Putamen (tissue), 1 donor: ENCODE data around the gene NSUN6.
A peak's percentile ranks its signal among the peaks of the same experiment; 100 is the strongest.

ENCODE experiments used
- DNase-seq: peaks from one replicate; pipeline ENCODE4 v3.0.0-alpha.2; 2016; ENCODE audit warnings: low spot score

NSUN6 gene

DNA sequence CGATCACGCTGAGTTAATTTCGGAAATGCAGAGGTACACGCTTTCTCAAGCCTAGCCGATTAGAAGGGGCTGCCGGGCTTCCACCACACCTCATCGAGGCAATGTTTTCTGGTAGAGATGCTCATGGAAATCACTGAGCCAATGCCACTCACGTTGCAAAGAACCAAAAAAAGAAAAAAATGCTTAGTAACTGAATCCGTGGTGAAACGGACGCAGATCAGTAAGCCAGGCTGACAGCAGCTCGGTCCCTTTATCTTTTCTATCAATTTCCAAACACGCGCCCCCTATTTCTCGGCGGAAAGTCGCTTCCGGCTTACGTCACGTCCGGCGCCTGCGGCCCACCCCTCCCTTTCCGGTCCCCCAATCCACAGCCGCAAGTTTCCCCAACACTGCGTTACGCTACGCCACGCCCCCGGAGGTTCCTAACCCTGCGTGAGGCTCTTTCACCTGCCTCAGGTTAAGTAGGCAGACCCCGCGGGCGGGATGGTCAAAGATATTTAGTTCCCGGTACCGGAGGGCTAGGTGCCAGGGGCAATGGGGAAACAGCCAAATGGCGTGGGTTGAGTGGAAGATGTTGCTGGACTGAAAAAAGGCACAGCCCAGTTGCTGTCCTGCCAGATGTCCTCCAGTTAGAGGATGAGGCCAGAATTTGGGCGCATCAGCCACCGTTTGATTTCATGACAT, at the start of gene NSUN6:
NSUN6 (minus strand) TSS at position 264 of the 684 bp plus-strand sequence. CDS start 384 bp downstream, outside the sequence.
- DNase-seq = peak; percentile 89

DNA sequence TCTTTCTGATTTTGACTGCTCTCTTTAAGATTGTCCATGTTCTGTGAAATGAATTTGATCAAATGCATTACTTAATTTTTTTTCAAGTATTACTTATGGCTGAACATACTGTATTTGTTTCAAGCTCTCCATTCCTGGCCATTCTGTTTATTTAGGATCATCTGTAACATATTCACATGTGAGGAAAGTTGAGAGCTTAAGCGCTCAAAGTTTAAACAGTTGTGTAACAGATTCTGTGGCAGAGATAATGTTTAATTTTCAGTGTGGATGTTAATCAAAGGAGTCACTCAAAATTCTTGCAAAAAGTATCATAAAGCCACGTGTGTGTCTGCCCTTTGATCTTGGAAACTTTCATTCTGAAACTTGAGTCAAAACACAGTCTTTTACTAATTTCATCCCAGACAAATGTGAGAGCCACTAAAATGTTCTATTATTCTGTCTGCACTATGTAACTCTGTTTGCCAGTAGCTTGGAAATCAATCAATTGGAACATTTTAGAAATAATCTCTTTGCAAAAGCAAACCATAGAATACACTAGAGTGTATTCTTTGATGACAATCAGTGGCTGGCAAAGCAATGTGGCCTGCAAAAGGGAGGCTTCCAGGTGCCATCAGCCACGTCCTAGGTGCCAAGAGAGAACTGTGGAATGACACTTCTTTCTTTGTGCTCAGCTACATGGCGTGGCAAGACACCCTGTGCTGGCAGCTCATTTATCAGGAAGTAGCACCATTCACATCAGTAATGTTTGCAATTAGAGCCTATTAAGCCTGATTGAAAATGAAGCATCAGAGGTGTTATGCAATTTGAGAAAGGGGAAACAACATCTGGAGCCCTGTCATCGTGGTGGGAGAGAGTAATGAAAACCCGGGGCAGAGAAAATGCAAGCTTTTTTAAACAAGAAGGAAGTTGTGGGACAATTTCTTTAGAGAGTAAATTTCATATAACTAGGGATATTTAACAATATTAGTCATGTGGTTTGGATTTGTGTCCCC, 48.8 kb upstream of the NSUN6 start:
- DNase-seq = no peak

- DNase-seq = no peak
These were observed 39.2 kb upstream of the NSUN6 start for GRCh38 chr10:18690541-18690940.

DNA sequence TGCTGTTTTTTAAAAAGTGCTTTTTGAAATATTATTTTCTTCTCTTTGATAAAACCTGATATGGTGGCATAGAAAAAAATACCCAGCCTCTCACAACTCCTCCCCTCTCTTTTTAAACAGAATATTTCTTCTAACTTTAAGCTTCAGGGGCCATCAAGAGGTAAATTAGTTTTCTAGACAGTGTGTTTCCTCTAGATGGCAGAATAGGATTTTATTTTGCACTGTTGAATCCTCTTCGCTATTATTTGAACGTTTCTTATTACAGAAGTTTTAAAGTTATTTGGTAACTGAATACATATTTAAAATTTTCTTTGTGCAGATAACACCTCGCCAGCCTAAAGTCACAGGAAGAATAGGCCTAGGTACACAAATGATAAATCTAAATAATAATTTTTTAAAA, 38.1 kb upstream of the NSUN6 start:
- no peak for DNase-seq

- no peak for DNase-seq
These were observed 36.3 kb upstream of the NSUN6 start for GRCh38 chr10:18687706-18688105.

DNA sequence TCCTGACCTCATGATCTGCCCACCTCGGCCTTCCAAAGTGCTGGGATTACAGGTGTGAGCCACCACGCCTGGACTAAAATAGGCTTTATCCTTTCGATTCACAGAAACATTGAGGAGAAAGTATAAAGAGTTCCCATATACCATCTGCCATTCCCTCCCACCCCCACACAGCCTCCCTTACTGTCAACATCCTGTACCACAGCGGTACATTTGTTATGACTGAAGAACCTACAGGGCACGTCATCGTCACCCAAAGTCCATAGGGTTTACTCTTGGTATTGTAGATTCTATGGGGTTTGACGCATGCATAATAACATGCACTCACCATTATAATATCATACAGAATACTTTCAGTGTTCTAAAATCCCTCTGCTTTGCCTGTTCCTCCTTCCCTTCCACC, 35.8 kb upstream of the NSUN6 start:
- no peak for DNase-seq

- no peak for DNase-seq
These were observed 34.2 kb upstream of the NSUN6 start for GRCh38 chr10:18685555-18685954.

GRCh38 chr10:18684953-18685352, 33.6 kb upstream of the NSUN6 start:
- no peak for DNase-seq

GRCh38 chr10:18684416-18684815, 33.0 kb upstream of the NSUN6 start:
- no peak for DNase-seq

DNA sequence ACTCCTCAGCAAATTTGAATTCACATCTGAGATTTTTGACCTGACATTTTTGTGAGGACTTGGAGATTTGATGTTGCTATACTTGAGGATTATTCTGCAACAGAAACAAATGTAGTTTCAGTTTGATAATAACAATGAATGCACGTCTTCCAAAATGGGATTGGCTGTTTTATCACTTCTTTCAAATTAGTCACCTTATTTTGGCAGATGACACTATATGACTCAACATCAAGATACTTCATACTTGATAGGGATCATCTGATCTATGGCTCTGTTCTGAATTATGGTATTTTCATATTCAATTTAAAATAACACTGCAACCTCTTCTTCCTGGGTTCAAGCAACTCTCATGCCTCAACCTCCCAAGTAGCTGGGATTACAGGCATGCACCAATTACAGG, 32.0 kb upstream of the NSUN6 start:
- DNase-seq = no peak

DNA sequence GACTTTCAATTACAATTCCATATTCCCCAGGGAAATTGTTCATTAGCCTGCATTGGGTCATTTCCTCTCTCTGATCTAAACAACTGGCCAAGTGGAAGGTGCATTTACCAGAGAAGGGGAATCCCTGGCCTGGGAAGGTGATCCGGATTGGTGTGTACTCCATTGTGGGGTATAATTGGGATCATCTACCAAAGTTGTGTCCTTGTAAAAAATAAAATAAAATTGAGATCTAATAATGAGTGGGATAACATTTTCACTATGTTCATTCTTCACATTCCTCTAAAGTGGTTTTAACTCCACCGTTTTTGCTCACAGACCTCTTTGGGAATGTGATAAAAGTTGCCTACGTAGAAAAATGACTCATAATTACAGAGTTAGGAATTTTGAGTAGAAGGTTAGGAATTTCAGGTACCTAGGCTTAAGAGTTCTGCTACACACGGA, 30.6 kb upstream of the NSUN6 start:
- no peak for DNase-seq

DNA sequence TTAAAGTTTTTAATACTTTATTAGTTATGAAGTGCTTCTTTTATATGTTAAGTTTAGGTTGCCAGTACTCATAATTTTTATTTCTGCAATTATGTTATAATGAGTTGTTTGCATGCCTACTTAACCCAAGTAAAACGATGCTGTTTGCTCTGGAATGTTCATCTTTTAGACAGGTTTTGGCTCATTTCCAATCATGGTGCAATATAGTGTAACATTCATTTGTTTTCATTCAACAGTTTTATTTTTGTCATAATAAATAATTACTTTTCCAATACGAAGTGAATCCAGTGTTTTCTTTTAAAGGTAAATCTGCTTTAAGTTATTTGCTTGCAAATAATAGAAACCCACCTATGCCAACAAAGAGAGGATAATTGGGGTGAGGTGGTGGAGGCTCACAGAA, 30.0 kb upstream of the NSUN6 start:
- no peak for DNase-seq

- no peak for DNase-seq
These were observed 29.4 kb upstream of the NSUN6 start for GRCh38 chr10:18680754-18681153.

GRCh38 chr10:18675086-18675801, 23.9 kb upstream of the NSUN6 start:
- no peak for DNase-seq

GRCh38 chr10:18668026-18668425, 16.6 kb upstream of the NSUN6 start:
- DNase-seq = no peak

DNA sequence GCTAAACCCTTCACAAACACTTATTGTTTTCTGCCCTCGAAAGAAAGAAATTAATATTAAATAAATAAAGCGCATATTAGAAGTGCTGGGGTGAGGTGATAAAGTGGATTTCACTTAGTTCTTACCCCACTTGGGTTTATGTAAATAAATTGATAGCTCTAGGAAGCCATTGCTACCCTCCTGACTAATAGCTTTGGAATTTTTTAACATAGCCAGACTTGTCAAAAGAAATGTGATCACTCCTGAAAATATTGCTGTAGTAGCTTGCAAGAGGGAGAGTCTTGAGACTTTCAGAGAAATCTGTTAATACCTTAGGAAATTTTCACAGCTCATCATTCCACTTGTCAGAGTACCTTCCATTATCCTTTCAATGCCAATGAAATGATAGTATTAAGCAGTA, 15.4 kb upstream of the NSUN6 start:
- no peak for DNase-seq

GRCh38 chr10:18665815-18666558, 14.6 kb upstream of the NSUN6 start:
- DNase-seq = no peak

- DNase-seq = no peak
These were observed 13.6 kb upstream of the NSUN6 start for GRCh38 chr10:18664841-18665478.

DNA sequence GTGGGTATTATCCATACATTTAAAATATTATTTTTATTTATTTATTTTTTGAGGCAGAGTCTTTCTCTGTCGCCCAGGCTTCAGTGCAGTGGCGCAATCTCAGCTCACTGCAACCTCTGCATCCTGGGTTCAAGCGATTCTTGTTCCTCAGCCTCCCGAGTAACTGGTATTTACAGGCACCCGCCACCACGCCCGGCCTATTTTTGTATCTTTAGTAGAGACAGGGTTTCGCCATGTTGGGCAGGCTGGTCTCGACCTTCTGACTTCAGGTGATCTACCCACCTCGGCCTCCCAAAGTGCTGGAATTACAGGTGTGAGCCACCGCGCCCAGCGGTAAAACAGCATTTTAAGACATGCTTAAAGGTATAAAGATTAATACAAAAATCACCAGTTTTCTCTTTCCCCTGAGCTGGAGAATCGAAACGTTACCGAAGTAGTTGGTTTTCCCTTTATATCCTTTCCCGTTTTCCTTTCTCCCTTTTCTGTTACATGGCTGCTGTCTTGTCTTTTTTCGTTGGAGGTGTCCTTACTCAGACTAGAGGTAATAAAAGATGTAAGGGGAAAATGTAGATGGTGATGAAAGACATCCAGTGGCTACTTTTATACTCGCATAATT, 9.5 kb upstream of the NSUN6 start:
- DNase-seq = no peak

- DNase-seq = no peak
These were observed 8.6 kb upstream of the NSUN6 start for GRCh38 chr10:18659819-18660535.
